GM12872 (cell line): ENCODE measurements around the gene NDST3.

ENCODE experiments used
- TF ChIP-seq, protein P1 (sequence below): IDR thresholded peaks from 3 replicates; pipeline ENCODE4 v1.5.1; 2011; ENCODE audit warnings: low read depth, mild to moderate bottlenecking, low read length, moderate library complexity; ENCODE audit not compliant: insufficient read depth

NDST3 gene

DNA sequence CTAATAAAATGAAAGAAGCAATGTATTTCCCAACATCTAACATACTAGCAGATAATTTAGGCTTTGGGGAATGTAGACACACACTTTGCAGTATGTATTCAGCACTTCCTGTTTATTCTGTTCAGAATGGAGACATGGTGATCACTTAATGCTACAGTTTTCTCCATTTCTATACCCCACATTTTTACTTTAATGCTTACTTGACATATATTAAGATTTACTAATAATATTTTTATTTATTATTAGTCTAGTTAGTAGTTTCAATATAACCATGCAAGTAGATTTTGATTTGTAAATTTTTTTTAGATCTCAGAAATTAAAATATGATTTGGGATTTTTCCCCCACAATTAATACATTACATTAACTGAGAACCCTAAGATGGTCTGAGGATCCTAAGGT, 220.1 kb downstream of the NDST3 start:
- TF ChIP-seq, protein P1, sequence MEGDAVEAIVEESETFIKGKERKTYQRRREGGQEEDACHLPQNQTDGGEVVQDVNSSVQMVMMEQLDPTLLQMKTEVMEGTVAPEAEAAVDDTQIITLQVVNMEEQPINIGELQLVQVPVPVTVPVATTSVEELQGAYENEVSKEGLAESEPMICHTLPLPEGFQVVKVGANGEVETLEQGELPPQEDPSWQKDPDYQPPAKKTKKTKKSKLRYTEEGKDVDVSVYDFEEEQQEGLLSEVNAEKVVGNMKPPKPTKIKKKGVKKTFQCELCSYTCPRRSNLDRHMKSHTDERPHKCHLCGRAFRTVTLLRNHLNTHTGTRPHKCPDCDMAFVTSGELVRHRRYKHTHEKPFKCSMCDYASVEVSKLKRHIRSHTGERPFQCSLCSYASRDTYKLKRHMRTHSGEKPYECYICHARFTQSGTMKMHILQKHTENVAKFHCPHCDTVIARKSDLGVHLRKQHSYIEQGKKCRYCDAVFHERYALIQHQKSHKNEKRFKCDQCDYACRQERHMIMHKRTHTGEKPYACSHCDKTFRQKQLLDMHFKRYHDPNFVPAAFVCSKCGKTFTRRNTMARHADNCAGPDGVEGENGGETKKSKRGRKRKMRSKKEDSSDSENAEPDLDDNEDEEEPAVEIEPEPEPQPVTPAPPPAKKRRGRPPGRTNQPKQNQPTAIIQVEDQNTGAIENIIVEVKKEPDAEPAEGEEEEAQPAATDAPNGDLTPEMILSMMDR = no peak

DNA sequence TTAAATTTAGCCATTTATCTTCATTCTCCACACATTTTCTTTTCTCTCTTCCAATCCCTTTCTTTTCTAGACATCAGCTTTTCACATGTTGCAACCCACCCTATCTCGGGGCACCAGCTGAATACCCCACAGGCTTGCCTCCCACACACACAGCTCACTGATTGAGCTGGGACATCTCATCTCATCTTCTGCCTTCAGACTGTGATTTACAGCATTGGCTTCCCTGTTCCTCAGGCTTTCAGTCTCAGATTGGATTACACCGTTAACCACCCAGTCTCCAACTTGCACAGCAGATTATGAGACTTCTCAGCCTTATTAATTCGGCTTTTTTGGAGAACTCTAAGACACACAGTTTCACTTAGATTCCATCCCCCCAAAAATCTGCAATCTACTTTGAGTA, 224.8 kb downstream of the NDST3 start:
- TF ChIP-seq, protein P1 = no peak

DNA sequence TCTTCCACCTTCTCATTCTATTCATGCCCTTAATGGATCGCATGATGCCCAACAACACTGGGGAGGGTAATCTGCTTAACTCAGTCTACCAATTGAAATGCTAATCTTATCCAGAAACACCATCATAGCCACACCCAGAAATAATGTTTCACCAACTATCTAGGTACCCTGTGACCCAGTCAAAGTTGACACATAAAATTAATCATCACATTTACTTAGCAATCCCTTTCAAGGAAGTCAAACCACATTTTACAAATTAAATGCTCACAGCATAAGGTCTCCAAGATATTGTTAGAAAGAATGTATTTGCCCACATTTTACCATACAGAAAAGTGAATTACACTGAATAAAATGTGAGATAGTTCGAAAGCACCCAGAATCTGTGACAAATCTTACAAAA, 226.0 kb downstream of the NDST3 start:
- TF ChIP-seq, protein P1 = no peak

DNA sequence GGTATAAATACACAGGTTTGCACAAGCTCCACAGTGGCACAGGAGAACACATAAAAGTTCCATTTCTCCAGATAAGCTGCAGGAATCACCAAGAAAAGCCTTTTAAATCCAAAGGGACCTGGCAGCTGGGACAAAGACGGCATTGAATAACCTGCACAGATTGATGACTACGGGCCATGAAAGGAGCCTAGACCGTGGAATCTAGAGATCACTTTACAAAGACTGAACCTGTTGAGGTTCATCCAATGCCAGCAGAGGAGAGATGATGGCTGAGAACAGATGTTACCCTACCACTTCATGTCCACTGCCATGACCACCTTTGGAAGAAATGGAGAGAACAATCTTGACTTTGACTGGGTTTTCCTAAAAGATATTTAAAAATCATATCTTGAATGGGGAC, 229.8 kb downstream of the NDST3 start:
- TF ChIP-seq, protein P1 = no peak

- TF ChIP-seq, protein P1 = no peak
These were observed 231.2 kb downstream of the NDST3 start for GRCh38 chr4:118265312-118266144.

DNA sequence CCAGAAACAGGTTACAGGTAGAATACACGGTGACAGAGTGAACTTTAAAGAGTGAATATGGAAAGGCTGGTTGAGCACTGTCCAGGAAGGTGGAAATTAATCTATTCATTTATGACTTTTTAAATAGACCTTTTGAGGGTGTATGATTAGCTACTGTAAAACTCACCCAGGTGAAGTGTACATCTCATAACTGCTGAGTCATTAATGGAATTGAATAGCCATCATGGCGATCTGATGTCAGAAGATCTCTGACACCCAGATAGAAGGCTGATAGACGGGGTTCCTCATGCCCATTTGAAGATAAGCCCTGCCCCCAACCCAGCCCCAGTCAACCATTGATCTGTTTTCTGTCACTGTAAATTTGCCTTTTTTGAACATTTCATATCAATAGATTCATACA, 234.5 kb downstream of the NDST3 start:
- TF ChIP-seq, protein P1 = no peak

- TF ChIP-seq, protein P1 = peak; percentile 35; the same call in 1 of the 3 replicates
These were observed 236.2 kb downstream of the NDST3 start for GRCh38 chr4:118270492-118270891.
